ENCODE measurements around the gene MYO3B.
"Not testable (repeated sequence)": the region's sequence is repeated elsewhere in the genome, so short reads cannot be mapped to it uniquely, and the experiment has no call there.

The MYO3B gene

DNA sequence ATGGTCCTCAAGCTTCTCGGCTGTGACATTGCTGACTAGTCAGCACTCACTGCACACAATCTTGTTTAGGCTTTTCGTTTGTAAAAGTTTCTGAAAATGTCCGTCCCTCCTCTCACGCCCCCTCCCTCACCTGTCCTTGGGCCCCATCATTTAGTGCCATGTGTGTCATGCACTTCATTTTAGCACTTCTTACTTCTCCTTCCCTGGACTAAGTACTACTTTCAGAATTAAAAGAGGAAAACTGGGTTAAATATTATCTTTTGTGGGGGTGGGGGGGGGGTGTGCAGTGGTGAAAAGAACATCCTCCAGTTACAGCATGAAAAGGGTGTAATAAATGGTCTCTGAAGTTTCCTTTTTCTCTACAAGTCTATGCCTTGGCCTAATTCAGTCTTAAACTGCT is 355.2 kb downstream of the MYO3B start:
- DNase-seq = no peak
- in situ Hi-C loops (cut with MboI; ENCODE audit: low pct_unique_long_range_greater_than_20kb, low sequenced_read_pairs) = no loop called here

DNA sequence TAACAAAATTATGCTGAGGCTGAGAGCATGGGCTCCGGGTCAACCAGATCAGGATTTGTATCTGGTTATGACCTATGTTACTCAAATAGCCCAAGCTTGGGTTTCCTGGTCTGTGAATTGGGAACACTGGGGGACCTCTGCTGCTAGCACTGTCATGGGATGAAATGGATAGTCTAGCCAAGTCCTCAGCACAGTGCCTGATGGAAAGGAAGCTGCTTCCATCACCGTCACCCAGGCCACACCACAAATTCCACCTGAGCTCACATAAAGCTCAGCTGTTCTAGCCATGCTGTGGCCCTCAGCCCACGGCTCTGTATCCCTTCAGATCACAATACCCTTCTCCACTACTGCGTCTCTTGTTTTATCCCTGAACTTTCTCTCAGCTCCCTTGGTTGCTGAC is 357.6 kb downstream of the MYO3B start:
- DNase-seq = no peak
- in situ Hi-C loops (cut with MboI; ENCODE audit: low pct_unique_long_range_greater_than_20kb, low sequenced_read_pairs) = no loop called here

DNA sequence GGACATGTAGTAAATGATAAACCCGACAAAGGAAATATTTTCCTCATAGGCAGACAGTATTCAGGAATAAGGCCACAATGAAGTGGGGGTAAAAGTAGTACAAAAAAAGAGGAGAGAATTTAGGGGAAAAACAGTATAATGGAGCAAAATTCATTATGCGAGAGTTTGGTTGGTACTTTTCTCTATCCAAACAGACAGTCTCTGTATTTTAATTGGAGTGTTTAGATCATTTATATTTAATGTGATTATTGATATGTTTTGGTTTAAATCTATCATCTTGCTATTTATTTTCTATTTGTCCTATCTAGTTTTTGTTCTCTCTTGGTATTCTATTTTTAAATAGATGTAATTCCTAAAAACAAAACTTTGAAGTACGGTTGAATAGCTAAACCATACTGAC is 366.9 kb downstream of the MYO3B start:
- DNase-seq = no peak
- in situ Hi-C loops (cut with MboI; ENCODE audit: low pct_unique_long_range_greater_than_20kb, low sequenced_read_pairs) = no loop called here

DNA sequence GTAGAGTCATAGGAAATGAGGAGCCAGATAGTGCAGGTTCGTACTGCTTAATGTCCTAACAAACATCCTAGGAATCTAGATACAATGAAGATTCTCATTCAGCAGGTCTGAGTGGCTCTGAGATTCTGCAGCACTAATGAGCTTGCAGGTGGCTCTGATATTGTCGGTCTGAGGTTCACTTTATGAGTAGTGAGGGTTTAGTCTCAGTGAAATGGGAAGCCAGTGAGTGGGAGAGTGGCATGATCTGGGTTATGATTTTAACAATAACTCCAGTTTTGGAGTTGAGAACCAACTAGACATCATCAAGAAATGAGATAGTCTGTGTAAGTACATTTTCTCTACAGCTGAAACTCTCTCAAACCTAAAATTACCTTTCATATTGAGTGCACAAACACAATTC is 370.4 kb downstream of the MYO3B start:
- no peak for DNase-seq
- in situ Hi-C loops (cut with MboI; ENCODE audit: low pct_unique_long_range_greater_than_20kb, low sequenced_read_pairs) = no loop called here

DNA sequence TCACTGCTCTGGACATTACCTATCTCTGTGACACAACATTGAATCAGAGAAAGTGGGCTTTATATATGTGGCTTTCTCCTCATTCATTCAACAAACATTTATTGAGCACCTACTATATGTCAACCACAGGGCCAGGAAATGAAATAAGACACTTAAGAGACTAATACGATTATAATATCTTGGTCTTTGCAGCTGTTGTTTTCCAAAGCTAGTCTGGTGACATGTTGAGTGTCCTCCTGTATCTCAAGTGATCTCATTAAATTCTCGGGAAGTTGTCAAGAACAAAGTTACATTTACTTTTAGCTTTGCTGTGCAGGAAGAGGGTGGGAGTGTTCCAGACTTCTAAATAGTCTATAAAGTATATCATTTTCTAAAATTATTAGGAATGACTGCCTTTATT is 372.6 kb downstream of the MYO3B start:
- in situ Hi-C loops (cut with MboI; ENCODE audit: low pct_unique_long_range_greater_than_20kb, low sequenced_read_pairs) = no loop called here
- no peak for DNase-seq

DNA sequence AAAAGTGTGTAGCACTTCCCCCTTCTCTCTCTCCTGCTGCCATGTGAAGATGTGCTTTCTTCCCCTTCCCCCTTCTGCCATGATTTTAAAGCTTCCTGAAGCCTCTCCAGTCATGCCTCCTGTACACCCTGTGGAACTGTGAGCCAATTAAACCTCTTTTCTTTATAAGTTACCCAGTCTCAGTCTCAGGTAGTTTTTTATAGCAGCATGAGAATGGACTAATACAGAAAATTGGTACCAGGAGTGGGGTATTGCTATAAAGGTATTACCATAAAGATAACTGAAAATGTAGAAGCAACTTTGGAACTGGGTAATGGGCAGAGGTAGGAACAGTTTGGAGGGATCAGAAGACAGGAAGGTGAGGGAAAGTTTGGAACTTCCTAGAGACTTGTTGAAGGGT is 374.0 kb downstream of the MYO3B start:
- DNase-seq; in situ Hi-C loops (cut with MboI; ENCODE audit: low pct_unique_long_range_greater_than_20kb, low sequenced_read_pairs): not testable (repeated sequence)

DNA sequence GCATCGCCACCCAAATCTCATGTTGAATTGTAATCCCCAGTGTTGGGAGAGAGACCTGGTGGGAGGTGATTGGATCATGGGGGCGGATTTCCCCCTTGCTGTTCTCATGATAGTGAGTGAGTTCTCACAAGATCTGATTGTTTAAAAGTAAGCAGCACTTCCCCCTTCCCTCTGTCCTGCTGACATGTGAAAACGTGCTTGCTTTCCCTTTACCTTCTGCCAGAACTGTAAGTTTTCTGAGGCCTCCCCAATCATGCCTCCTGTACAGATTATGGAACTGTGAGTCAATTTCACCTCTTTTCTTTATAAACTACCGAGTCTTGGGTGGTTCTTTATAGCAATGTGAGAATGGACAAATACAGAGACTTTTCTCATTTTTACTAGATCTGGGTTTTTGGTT is 375.8 kb downstream of the MYO3B start:
- in situ Hi-C loops (cut with MboI; ENCODE audit: low pct_unique_long_range_greater_than_20kb, low sequenced_read_pairs) = no loop called here

DNA sequence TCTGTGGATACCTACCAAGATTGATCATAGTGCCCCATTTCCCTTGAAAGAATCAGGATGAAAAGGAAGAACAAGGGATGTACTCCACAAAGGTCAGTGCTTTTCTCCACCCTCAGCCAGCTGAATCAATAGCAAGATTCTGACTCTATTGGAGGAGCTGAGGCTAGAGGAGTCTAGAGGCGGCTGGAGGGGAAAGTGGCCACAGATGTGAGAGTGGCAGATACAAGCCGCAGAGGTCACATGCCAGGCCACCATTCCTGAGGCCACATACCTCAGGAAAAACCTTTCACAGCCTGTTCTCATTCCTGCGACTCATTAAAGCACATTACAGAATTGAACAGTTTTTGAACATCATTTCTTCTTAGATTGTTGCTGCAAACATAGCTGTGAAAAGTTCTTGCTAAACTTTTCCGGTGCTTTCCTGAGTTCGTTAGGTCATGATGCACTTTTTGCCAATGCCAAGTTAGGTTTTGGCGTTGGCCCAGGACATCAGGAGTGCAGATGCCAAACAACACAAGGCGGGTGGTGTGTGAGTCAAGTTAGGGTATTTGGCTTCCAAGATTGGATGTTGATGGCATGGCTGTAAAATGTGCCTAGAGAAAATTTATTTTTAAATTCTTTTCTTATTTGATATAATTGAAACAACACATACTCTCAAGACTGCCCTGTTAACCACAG is 376.5 kb downstream of the MYO3B start:
- DNase-seq = no peak
- in situ Hi-C loops (cut with MboI; ENCODE audit: low pct_unique_long_range_greater_than_20kb, low sequenced_read_pairs) = no loop called here

More for the DNA sequence above, 375.8 kb downstream of the MYO3B start:
- DNase-seq = no peak

DNA sequence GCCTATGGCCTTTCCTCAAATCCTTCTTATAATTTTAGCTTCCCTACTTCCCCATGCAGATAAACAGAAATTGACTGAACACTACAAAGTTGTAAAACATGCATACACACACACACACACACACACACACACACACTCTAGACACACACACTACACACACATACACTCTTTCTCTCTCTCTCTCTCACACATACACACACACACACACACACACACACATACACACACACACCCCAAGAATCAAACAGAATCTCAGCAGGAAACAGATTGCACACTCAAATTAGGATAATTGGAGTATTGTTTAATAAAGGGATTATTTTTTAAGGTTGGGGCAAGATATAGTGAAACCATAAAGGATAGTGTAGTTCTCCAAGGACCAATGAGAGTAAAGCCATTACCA is 385.0 kb downstream of the MYO3B start:
- DNase-seq = no peak
- in situ Hi-C loops (cut with MboI; ENCODE audit: low pct_unique_long_range_greater_than_20kb, low sequenced_read_pairs) = no loop called here

DNA sequence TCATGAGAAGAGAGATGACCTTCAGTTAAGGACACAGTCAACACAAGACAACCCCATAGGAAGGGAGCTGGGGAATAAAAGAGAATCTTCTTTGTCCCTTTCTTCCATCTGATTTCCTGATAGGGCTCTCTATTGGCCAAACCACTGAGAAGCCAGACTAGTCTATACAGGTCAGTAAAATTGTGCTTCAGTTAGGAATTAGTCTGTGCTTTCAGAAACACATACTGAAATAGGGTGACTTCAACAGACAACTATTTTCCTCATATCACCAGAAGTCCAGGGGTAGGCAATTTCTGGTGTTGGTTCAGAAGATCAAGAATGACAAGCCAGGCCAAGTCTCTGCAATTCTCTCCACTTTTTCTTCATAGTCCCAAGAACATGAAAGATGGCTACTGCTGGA is 385.5 kb downstream of the MYO3B start:
- DNase-seq = no peak
- in situ Hi-C loops (cut with MboI; ENCODE audit: low pct_unique_long_range_greater_than_20kb, low sequenced_read_pairs) = no loop called here

DNA sequence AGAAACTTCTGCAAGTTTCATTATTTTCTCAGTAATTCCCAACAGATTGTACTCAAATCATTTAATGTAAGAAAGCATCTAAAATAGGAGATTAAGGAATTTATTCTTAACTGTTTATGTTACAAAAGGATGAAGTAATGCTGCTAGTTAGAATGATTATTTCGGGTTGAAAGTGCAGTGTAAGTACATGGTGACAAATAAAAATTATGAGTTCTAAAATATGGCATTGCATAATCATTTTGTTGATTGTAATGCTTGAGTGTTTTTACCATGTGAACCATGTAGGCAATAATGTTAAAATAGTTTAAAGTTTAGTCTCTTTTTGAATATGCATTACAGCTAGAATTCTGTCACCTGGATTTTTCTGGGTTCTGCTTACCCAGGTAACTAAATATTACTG is 388.2 kb downstream of the MYO3B start:
- in situ Hi-C loops (cut with MboI; ENCODE audit: low pct_unique_long_range_greater_than_20kb, low sequenced_read_pairs) = no loop called here
- DNase-seq = no peak

DNA sequence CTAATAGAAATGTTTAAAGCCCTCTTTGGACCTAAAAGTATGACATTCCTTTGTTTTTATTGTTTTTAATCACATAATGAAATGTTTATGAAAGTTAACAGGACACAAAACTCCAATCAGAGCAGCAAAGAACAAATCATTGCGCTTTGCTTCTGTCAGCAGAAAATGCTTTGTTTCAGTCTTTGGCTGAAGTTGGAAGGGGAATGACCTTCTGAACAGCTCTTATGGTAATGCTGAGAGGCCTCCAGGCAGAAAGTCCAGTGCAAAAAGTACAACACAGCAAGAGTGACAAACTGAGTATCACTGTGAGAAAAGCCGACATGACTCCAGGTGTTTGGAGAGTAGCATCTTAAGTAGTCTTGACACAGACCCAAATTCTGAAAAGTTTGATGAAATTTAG is 389.5 kb downstream of the MYO3B start:
- in situ Hi-C loops (cut with MboI; ENCODE audit: low pct_unique_long_range_greater_than_20kb, low sequenced_read_pairs) = no loop called here
- no peak for DNase-seq

DNA sequence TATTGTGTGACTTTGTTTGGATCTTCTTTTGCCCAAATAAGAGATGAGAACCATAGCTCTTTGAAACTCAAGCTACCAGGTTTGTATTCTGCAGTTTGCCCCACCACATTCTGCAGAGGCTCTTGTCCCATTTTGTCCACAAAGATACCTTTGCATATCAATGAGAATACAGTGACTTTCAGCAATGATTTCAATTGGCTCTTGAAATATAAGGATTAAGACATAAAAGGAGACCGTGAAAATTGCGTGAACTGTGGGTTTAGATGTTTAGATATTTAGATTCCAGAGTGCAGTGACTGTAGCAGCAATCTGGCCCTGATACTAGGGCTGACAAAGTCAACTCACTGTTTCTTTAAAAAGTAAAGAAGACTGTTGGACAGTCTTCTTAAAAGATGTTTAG is 390.6 kb downstream of the MYO3B start:
- in situ Hi-C loops (cut with MboI; ENCODE audit: low pct_unique_long_range_greater_than_20kb, low sequenced_read_pairs) = no loop called here
- no peak for DNase-seq

DNA sequence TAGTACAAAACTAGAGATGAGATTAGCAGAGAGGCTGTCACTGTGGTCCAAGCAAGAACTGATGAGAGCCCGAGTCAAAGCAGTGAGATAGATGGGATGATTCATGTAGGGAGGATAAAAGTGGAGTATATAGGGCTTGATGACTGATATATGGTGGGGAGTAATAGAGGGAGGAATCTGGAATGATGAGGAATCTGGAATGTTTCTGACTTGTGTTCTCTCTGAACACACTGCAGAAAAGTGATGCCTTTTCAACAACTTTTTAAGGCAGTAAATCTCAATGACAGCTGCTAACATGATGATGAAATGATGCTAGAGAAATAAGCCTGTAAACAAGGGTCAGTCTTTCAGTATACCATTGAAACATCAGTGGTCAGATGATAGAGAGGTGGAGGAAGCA is 393.7 kb downstream of the MYO3B start:
- in situ Hi-C loops (cut with MboI; ENCODE audit: low pct_unique_long_range_greater_than_20kb, low sequenced_read_pairs) = no loop called here
- no peak for DNase-seq

DNA sequence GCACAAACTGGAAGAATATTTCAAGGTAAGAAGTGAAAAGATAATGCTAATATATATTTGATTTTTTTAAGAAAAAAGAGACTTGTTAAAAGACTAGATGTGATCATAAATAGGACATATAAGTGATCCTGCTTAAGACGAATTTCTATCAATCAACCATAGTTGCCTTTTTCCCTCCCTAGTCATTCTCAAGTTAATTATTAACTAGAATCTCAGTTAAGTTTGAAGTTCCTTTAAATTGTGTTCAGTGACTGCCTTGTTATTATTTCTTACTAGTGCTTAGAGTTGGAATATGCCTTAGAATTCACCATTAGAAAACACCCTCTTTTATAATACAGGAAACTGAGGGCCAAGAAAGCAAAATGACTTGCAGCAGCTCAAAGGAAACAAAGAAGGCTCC is 395.7 kb downstream of the MYO3B start:
- DNase-seq = no peak
- in situ Hi-C loops (cut with MboI; ENCODE audit: low pct_unique_long_range_greater_than_20kb, low sequenced_read_pairs) = no loop called here

DNA sequence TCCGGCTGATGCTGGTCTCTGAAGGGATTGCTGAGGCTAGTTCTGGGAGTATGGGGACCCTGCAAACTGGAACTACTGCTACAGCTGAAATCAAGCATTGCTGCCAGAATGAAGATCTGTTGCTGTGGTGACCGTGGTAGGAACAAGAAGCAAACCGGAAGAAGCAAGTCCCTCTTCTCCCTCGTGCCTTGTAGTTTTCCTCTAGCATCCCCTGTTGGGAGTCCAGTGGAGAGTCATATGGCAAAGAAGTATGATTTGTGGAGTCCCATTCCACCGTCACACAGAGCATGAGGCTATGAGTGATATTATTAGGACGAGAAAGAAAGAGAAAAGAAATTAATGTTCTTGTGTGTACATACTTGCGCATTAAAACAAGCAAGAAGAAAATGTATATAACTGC is 398.3 kb downstream of the MYO3B start:
- in situ Hi-C loops (cut with MboI; ENCODE audit: low pct_unique_long_range_greater_than_20kb, low sequenced_read_pairs) = no loop called here
- DNase-seq = no peak

DNA sequence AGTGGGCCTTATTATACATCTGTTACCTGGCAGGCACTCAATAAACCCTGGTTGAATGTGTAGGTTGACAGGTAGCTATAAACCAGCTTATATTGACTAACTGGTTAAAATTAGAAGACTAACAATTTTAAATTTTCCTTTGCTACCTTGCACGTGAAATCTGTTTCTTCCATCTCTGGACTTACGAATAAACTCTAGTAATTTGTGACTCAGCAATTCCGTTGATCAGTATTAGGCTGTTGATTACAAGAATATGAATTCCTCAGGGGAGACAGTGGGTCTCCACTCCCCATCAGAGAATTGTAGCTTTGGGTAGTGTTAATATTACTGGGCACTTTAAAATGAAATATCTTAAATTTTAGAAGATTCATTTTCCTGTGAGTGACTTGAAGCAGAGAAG is 399.4 kb downstream of the MYO3B start:
- in situ Hi-C loops (cut with MboI; ENCODE audit: low pct_unique_long_range_greater_than_20kb, low sequenced_read_pairs) = no loop called here
- no peak for DNase-seq

DNA sequence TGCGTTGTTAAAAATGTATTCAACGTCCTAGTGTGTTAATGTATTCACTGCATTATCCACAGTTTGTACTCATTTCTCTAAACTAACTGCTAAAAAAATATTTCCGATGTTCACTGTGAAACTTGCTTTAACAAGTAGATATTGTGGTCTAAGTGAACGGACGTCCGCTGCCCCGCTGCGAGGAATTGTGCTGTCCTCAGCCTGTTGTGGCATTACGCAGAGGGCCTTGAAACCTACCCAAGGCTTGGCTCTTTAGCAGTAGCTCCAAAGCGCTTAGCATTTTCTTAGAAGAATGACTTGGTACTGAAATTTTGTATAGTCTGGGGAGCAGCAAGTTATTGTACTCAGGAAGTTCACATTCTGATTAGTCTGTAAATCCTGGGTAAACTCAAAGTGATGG is 400.7 kb downstream of the MYO3B start:
- DNase-seq = no peak
- in situ Hi-C loops (cut with MboI; ENCODE audit: low pct_unique_long_range_greater_than_20kb, low sequenced_read_pairs) = no loop called here

DNA sequence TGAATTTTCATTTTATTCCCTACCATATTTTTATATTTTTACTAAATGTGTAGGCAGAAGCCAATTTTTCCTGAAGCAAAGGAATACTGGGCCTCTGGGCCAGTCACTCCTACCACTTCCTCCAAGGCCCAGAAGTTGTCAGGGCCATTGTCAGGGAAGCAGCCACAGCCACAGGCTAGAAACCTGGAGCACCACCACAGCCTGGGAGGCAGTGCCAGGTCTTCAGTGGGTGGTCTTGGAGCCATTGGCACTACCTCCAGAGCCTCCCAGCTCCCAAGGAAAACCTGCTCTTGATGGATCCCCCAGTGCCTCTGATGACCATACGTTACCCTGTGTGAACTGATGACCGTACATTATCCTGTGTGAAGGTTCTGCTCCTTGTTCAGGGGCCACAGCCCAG is 401.6 kb downstream of the MYO3B start:
- in situ Hi-C loops (cut with MboI; ENCODE audit: low pct_unique_long_range_greater_than_20kb, low sequenced_read_pairs) = no loop called here
- no peak for DNase-seq

DNA sequence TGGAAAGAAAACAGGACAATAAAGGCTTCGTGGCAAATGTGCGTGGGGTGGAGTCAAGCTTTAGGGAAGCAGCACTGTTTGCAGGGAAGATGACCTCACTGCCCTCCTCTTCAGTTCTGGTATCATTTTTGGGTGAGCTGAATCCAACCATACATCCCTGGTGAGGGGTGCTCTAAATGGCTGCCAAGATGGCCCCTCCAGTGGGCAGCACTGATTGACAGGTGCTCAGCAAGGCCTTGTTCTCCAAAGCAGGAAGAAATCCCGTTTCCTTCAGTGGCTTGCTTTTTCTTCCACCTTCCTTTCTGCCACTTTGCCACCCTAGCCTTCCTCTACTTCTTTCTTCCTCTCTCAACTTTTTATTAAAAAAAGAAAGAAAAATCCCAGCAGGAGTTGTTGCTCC is 404.4 kb downstream of the MYO3B start:
- DNase-seq = no peak

DNA sequence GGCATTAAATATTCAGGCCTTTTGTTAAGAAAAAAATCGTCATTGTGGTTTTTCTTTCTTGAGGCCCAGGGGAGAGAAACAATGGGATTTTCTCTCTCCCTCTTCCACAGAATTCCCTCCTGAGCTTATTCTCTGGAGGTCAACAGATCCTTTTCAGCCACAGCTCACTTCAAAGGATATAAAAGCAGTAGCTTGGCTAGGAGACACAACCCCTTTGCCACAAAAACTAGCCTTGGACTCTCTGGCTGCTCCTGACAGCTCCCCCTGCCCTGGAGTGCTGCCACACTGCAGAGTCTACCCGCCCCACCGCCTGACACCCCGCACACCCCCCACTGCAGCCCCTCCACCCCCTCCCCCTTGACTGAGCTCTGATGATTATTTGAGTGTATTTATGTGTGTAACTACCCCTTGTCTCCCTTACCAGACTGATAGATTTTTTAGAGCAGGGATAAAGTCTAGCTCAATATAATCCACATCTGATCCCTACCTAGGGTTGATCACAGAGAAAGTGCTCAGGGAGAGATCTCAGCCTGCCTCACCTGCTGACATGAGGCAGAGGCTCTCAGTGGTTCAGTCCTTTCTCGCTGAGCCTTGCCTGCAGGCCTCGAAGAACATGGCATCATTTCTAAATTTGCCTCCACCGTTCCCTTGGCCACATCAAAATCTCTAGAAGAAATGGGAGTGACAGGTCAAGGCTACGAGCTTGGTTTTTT is 405.0 kb downstream of the MYO3B start:
- DNase-seq = no peak
- in situ Hi-C loops (cut with MboI; ENCODE audit: low pct_unique_long_range_greater_than_20kb, low sequenced_read_pairs) = no loop called here

More for the DNA sequence above, 404.4 kb downstream of the MYO3B start:
- in situ Hi-C loops (cut with MboI; ENCODE audit: low pct_unique_long_range_greater_than_20kb, low sequenced_read_pairs) = no loop called here

All from KBM-7 (cell line).